Stimulated activated CD4-positive, alpha-beta T cell treated with anti-CD3 and anti-CD28 coated beads, Interleukin-4, amount 100 ng/mL, for 24 hours (primary cell): Measurements from ENCODE around the gene CDK6.

Source experiments
- DNase-seq: peaks from one replicate; pipeline ENCODE4 v3.0.0-alpha.2; 2020

The CDK6 gene

GRCh38 chr7:92557808-92558362 lies 278.5 kb downstream of the CDK6 start:
- no peak for DNase-seq

- no peak for DNase-seq
Measured at GRCh38 chr7:92557249-92557648, 279.1 kb downstream of the CDK6 start.
